A673 (cell line): ENCODE measurements around the gene PGP.

ENCODE experiments used
- CTCF ChIP-seq: fragments of 300-800, 200-600 bp; sonication (generic); conservative IDR thresholded peaks from 2 replicates; pipeline ENCODE4 v1.5.1; 2017; ENCODE audit warnings: low read depth, mild to moderate bottlenecking, antibody characterized with exemption, low read length, moderate library complexity, mixed read lengths
- EZH2 ChIP-seq: fragments of 200-600 bp; sonication (generic); IDR thresholded peaks from 2 replicates; pipeline ENCODE4 v1.6.1; 2017; ENCODE audit warnings: borderline replicate concordance, low read depth, mild to moderate bottlenecking, mixed read lengths, antibody characterized with exemption, low read length; ENCODE audit not compliant: poor library complexity, severe bottlenecking

DNA sequence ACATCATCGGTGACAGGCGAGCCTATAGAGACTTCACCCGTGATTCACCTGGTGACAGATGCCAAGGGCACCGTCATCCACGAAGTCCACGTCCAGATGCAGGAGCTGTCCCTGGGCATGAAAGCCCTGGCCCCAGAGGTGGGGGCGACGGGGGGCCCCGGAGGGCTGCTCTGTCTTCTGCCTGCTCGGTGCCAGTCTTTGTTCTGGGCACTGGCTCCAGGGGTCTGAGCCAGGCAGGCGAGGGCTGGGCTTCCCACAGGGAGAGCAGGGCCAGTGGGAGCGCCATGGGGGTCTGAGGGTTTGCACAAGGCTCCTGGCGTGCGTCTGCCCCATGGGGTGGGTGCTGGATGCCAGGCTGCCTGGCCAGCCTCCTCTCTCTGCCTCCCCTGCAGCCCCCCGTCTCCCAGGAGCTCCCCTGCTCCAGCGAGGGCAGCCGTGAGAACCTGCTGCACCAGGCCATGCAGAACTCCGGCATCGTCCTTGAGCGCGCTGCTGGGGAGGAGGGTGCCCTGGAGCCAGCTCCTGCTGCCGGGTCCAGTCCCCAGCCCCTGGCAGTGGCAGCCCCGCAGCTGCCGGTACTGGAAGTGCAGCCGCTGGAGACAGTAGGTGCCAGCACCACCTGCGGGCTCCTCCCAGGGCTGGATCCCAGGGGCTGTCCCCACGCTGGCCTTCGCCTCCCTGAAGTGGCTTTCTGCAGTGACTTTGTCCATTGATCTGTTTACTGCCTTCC, 18.6 kb upstream of the PGP start:
- TF ChIP-seq CTCF (no peak), EZH2 (no peak)
